Stimulated activated CD8-positive, alpha-beta memory T cell treated with anti-CD3 and anti-CD28 coated beads, Interleukin-7, amount 100 ng/mL, for 24 hours (primary cell): ENCODE data around the gene IGF2R.

ENCODE experiments used
- DNase-seq: peaks from one replicate; pipeline ENCODE4 v3.0.0-alpha.2; 2020; ENCODE audit warnings: low read depth

The IGF2R gene

GRCh38 chr6:160027076-160027475 lies 58.2 kb downstream of the IGF2R start:
- DNase-seq: no peak

- DNase-seq: no peak
These were observed 59.0 kb downstream of the IGF2R start for GRCh38 chr6:160027931-160028330.

GRCh38 chr6:160028487-160029275 lies 59.8 kb downstream of the IGF2R start:
- DNase-seq: no peak

GRCh38 chr6:160029525-160029924 lies 60.6 kb downstream of the IGF2R start:
- no peak for DNase-seq

GRCh38 chr6:160030103-160030502 lies 61.2 kb downstream of the IGF2R start:
- DNase-seq: no peak

GRCh38 chr6:160031442-160031841 lies 62.6 kb downstream of the IGF2R start:
- DNase-seq: no peak

GRCh38 chr6:160031871-160032270 lies 63.0 kb downstream of the IGF2R start:
- DNase-seq: no peak

- no peak for DNase-seq
These were observed 63.7 kb downstream of the IGF2R start for GRCh38 chr6:160032538-160032937.

GRCh38 chr6:160034036-160034930 lies 65.4 kb downstream of the IGF2R start:
- DNase-seq: no peak

- no peak for DNase-seq
These were observed 66.4 kb downstream of the IGF2R start for GRCh38 chr6:160035241-160035640.

- DNase-seq: no peak
These were observed 66.9 kb downstream of the IGF2R start for GRCh38 chr6:160035693-160036330.

- DNase-seq: no peak
These were observed 67.4 kb downstream of the IGF2R start for GRCh38 chr6:160036331-160036695.

GRCh38 chr6:160036790-160037206 lies 67.9 kb downstream of the IGF2R start:
- DNase-seq: no peak

- no peak for DNase-seq
These were observed 69.6 kb downstream of the IGF2R start for GRCh38 chr6:160038479-160038878.

- DNase-seq: no peak
These were observed 70.6 kb downstream of the IGF2R start for GRCh38 chr6:160039441-160039840.

- no peak for DNase-seq
These were observed 71.2 kb downstream of the IGF2R start for GRCh38 chr6:160040055-160040454.

- no peak for DNase-seq
These were observed 71.8 kb downstream of the IGF2R start for GRCh38 chr6:160040527-160041264.

GRCh38 chr6:160041608-160042007 lies 72.7 kb downstream of the IGF2R start:
- no peak for DNase-seq

- DNase-seq: no peak
These were observed 73.3 kb downstream of the IGF2R start for GRCh38 chr6:160042014-160042773.

- DNase-seq: no peak
These were observed 74.0 kb downstream of the IGF2R start for GRCh38 chr6:160042788-160043301.

GRCh38 chr6:160043784-160044183 lies 74.9 kb downstream of the IGF2R start:
- DNase-seq: no peak
